ENCODE results near the gene GCN1. TPM values are rescaled to one million over a fixed set of nuclear protein-coding genes. Genes with fewer than 3 reads are reported as not detected.

GCN1 gene
- polyA plus RNA-seq, 1 donor (not counting 4 experiments of a cell fraction or from before 2014, with no cell fraction given): 34.1 TPM

GRCh38 chr12:120172053-120172452, 22.5 kb downstream of the GCN1 start:
- H3K4me2 ChIP-seq (ENCODE audit: control insufficient read depth, extremely low read depth, insufficient read depth, low read depth, low read length): no peak overlapping the region
- peaks cover 47 to 53% of the 10 kb centered on the region in 2 experiments for H3K36me3 ChIP-seq (ENCODE audit: control insufficient read depth in 2 of 2, extremely low read depth in 1 of 2, insufficient read depth in 2 of 2, low read length in 2 of 2)
- dilution Hi-C loops (cut with MboI; ENCODE audit: extremely low pct_ligation_motif_present, low sequenced_read_pairs): no loop called here
- FAIRE-seq (no peak), DNase-seq (ENCODE audit: low read depth, low spot score) (no peak)
- H3K4me1 ChIP-seq (ENCODE audit: control insufficient read depth, extremely low read depth, insufficient read depth, low read length): no peaks in the 10 kb centered on the region
- H3K9me3 ChIP-seq (ENCODE audit: control insufficient read depth, low read depth, low read length): no peaks in the 10 kb centered on the region
- no peaks in the 10 kb centered on the region for H3K79me2 ChIP-seq (ENCODE audit: control insufficient read depth, insufficient read depth, low read length)
- no peak overlapping the region for H3K4me3 ChIP-seq (ENCODE audit: control insufficient read depth in 2 of 3, extremely low read depth in 1 of 3, insufficient read depth in 2 of 3, low read depth in 1 of 3, low read length in 3 of 3)
- H4K20me1 ChIP-seq (ENCODE audit: control insufficient read depth, extremely low read depth, insufficient read depth, low read length): no peaks in the 10 kb centered on the region
- TF ChIP-seq CTCF (optimal IDR thresholded peaks at IDR 0.05 in 1 of 3, IDR thresholded peaks at IDR 0.05 in 1 of 3, conservative IDR thresholded peaks at IDR 0.05 in 1 of 3; ENCODE audit: extremely low read depth in 1 of 3, insufficient read depth in 2 of 3, low read length in 3 of 3) (no peak), EZH2 (IDR thresholded peaks at IDR 0.05; ENCODE audit: low read length) (no peak)
- H3K9me1 ChIP-seq (ENCODE audit: control insufficient read depth, extremely low read depth, insufficient read depth, low read length): no peaks in the 10 kb centered on the region
- H3K9ac ChIP-seq (ENCODE audit: control insufficient read depth, extremely low read depth, insufficient read depth, low read length): no peak overlapping the region
- H3K27me3 ChIP-seq (ENCODE audit: control insufficient read depth, extremely low read depth, insufficient read depth, low read length): no peaks in the 10 kb centered on the region
- no peak overlapping the region for H2AFZ ChIP-seq (ENCODE audit: control insufficient read depth, low read length)
- H3K27ac ChIP-seq (ENCODE audit: control insufficient read depth, insufficient read depth, low read length): no peak overlapping the region

- TF ChIP-seq CTCF (optimal IDR thresholded peaks at IDR 0.05 in 1 of 3, IDR thresholded peaks at IDR 0.05 in 1 of 3, conservative IDR thresholded peaks at IDR 0.05 in 1 of 3; ENCODE audit: extremely low read depth in 1 of 3, insufficient read depth in 2 of 3, low read length in 3 of 3): no peak
- no peak for TF ChIP-seq EZH2 (IDR thresholded peaks at IDR 0.05; ENCODE audit: low read length)
- no peaks in the 10 kb centered on the region for H3K9me1 ChIP-seq (ENCODE audit: control insufficient read depth, extremely low read depth, insufficient read depth, low read length)
- H3K27me3 ChIP-seq (ENCODE audit: control insufficient read depth, extremely low read depth, insufficient read depth, low read length): no peaks in the 10 kb centered on the region
- DNase-seq (ENCODE audit: low read depth, low spot score) (no peak), FAIRE-seq (no peak)
- H3K4me1 ChIP-seq (ENCODE audit: control insufficient read depth, extremely low read depth, insufficient read depth, low read length): no peaks in the 10 kb centered on the region
- H3K4me3 ChIP-seq (ENCODE audit: control insufficient read depth in 2 of 3, extremely low read depth in 1 of 3, insufficient read depth in 2 of 3, low read depth in 1 of 3, low read length in 3 of 3): no peak overlapping the region
- no peak overlapping the region for H3K27ac ChIP-seq (ENCODE audit: control insufficient read depth, insufficient read depth, low read length)
- H3K4me2 ChIP-seq (ENCODE audit: control insufficient read depth, extremely low read depth, insufficient read depth, low read depth, low read length): no peak overlapping the region
- dilution Hi-C loops (cut with MboI; ENCODE audit: extremely low pct_ligation_motif_present, low sequenced_read_pairs): no loop called here
- H3K36me3 ChIP-seq (ENCODE audit: control insufficient read depth in 2 of 2, extremely low read depth in 1 of 2, insufficient read depth in 2 of 2, low read length in 2 of 2): peaks cover 38 to 43% of the 10 kb centered on the region in 2 experiments
- no peak overlapping the region for H2AFZ ChIP-seq (ENCODE audit: control insufficient read depth, low read length)
- H3K79me2 ChIP-seq (ENCODE audit: control insufficient read depth, insufficient read depth, low read length): no peaks in the 10 kb centered on the region
- no peaks in the 10 kb centered on the region for H3K9me3 ChIP-seq (ENCODE audit: control insufficient read depth, low read depth, low read length)
- H4K20me1 ChIP-seq (ENCODE audit: control insufficient read depth, extremely low read depth, insufficient read depth, low read length): no peaks in the 10 kb centered on the region
- no peak overlapping the region for H3K9ac ChIP-seq (ENCODE audit: control insufficient read depth, extremely low read depth, insufficient read depth, low read length)
These were observed 23.9 kb downstream of the GCN1 start for GRCh38 chr12:120170631-120171030.
